Central memory CD4-positive, alpha-beta T cell (primary cell): ENCODE measurements around the gene FCGBP.
"Not testable (repeated sequence)": the region's sequence is repeated elsewhere in the genome, so short reads cannot be mapped to it uniquely, and the experiment has no call there.

Experiments used
- DNase-seq: peaks from one replicate; pipeline ENCODE4 v3.0.0; 2022
- total RNA-seq, 3 experiments: gene quantifications; one replicate each; lab custom pipeline; 2026; lab: John Stamatoyannopoulos, UW

Gene FCGBP
- total RNA-seq: 1.5 to 37.0 (median 6.6) reads per million in 3 experiments

GRCh38 chr19:39934584-39935363 is at the start of gene FCGBP:
Gene FCGBP, minus strand, starts transcription at chr19:39934634.
- DNase-seq: no peak

GRCh38 chr19:39983695-39984300 is 49.4 kb upstream of the FCGBP start:
- DNase-seq: no peak

GRCh38 chr19:39982883-39983282 is 48.4 kb upstream of the FCGBP start:
- no peak for DNase-seq

GRCh38 chr19:39974377-39975155 is 40.1 kb upstream of the FCGBP start:
- no peak for DNase-seq

GRCh38 chr19:39971380-39972035 is 37.1 kb upstream of the FCGBP start:
- DNase-seq: no peak

GRCh38 chr19:39970675-39971379 is 36.4 kb upstream of the FCGBP start, which contains the start of gene PSMC4:
Gene PSMC4, plus strand, starts transcription at chr19:39971165. Its CDS starts 38 bp downstream, at chr19:39971203.
- DNase-seq: peak; percentile 99

GRCh38 chr19:39970425-39970674 is 35.9 kb upstream of the FCGBP start:
- DNase-seq: no peak

GRCh38 chr19:39969681-39970424 is 35.4 kb upstream of the FCGBP start:
- DNase-seq: peak; percentile 14

GRCh38 chr19:39969266-39969665 is 34.8 kb upstream of the FCGBP start:
- DNase-seq: no peak

GRCh38 chr19:39968789-39969188 is 34.4 kb upstream of the FCGBP start:
- DNase-seq: no peak

- DNase-seq: no peak
Observed at GRCh38 chr19:39967561-39967960, 33.1 kb upstream of the FCGBP start.

- DNase-seq: no peak
Observed at GRCh38 chr19:39966617-39967016, 32.2 kb upstream of the FCGBP start.

- DNase-seq: no peak
Observed at GRCh38 chr19:39963898-39964297, 29.5 kb upstream of the FCGBP start.

GRCh38 chr19:39959407-39959806 is 25.0 kb upstream of the FCGBP start:
- DNase-seq: not testable (repeated sequence)

GRCh38 chr19:39958942-39959341 is 24.5 kb upstream of the FCGBP start:
- not testable (repeated sequence) for DNase-seq

GRCh38 chr19:39957886-39958285 is 23.5 kb upstream of the FCGBP start:
- DNase-seq: not testable (repeated sequence)

- DNase-seq: no peak
Observed at GRCh38 chr19:39953915-39954314, 19.5 kb upstream of the FCGBP start.

- no peak for DNase-seq
Observed at GRCh38 chr19:39951686-39952085, 17.3 kb upstream of the FCGBP start.

GRCh38 chr19:39951065-39951650 is 16.7 kb upstream of the FCGBP start:
- no peak for DNase-seq

- DNase-seq: no peak
Observed at GRCh38 chr19:39949026-39949747, 14.8 kb upstream of the FCGBP start.

- DNase-seq: no peak
Observed at GRCh38 chr19:39946532-39946931, 12.1 kb upstream of the FCGBP start.
